ENCODE data around the gene GTF2I. TPM values are rescaled to one million over a fixed set of nuclear protein-coding genes. Genes with fewer than 3 reads are reported as not detected.

The GTF2I gene
- total RNA-seq, 4 donors from 2014 or later, result 149 to 252 (median 173) TPM

- TF ChIP-seq CTCF (IDR thresholded peaks at IDR 0.05; ENCODE audit: low read depth), result no peak
These were observed 27.4 kb downstream of the GTF2I start for GRCh38 chr7:74684921-74685320.

- TF ChIP-seq CTCF (IDR thresholded peaks at IDR 0.05; ENCODE audit: low read depth), result no peak
These were observed 33.0 kb downstream of the GTF2I start for GRCh38 chr7:74690474-74690873.

GRCh38 chr7:74707238-74707637, 49.7 kb downstream of the GTF2I start:
- no peak for TF ChIP-seq CTCF (IDR thresholded peaks at IDR 0.05; ENCODE audit: low read depth)

GRCh38 chr7:74708569-74709275, 51.2 kb downstream of the GTF2I start:
- no peak for TF ChIP-seq CTCF (IDR thresholded peaks at IDR 0.05; ENCODE audit: low read depth)

GRCh38 chr7:74709880-74710671, 52.6 kb downstream of the GTF2I start:
- no peak for TF ChIP-seq CTCF (IDR thresholded peaks at IDR 0.05; ENCODE audit: low read depth)

GRCh38 chr7:74713567-74713966, 56.0 kb downstream of the GTF2I start:
- TF ChIP-seq CTCF (IDR thresholded peaks at IDR 0.05; ENCODE audit: low read depth), result no peak

- TF ChIP-seq CTCF (IDR thresholded peaks at IDR 0.05; ENCODE audit: low read depth), result no peak
These were observed 60.4 kb downstream of the GTF2I start for GRCh38 chr7:74717889-74718288.

Data from subcutaneous adipose tissue (tissue), 4 donors.